C1 segment of cervical spinal cord (tissue), 14 donors: ENCODE measurements around the gene GDPD3.
"Not testable (repeated sequence)": the region's sequence is repeated elsewhere in the genome, so short reads cannot be mapped to it uniquely, and the experiment has no call there.

ENCODE experiments used
- DNase-seq, 14 donors: peaks; one replicate each; lab custom pipeline; 2025; lab: John Stamatoyannopoulos, UW

Gene GDPD3, protein sequence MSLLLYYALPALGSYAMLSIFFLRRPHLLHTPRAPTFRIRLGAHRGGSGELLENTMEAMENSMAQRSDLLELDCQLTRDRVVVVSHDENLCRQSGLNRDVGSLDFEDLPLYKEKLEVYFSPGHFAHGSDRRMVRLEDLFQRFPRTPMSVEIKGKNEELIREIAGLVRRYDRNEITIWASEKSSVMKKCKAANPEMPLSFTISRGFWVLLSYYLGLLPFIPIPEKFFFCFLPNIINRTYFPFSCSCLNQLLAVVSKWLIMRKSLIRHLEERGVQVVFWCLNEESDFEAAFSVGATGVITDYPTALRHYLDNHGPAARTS

DNA sequence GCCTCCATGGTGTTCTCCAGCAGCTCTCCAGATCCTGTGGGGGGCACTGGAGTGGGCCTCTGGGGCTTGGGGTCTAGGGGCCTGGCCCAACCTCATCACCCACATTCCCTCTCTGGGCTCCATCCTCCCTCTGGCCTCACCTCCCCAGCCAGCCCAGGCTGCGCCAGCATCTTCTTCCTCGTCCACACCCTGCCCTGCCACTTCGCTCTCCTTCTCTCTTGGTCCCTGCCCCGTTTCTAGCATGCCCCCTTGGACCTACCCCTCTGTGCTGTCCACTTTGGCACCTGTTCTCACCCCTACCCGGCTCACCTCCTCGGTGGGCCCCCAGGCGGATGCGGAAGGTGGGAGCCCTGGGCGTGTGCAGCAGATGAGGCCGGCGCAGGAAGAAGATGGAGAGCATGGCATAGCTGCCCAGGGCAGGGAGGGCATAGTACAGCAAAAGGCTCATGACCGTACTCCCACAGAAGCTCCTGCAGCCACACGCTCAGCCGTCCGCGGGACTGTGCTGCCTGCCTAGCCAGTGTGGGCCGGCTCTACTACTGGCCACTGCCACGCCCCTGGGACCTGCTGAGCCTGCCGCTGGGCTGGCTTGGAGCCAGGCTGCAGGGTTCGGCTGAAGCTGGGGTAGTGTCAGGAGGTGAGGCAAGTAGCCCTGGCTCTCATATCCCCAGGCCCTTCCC lies at the start of gene GDPD3:
Gene GDPD3 (minus strand): TSS at position 507 of the 680 bp plus-strand sequence. CDS start 59 bp downstream, at position 448.
- DNase-seq: no peak

DNA sequence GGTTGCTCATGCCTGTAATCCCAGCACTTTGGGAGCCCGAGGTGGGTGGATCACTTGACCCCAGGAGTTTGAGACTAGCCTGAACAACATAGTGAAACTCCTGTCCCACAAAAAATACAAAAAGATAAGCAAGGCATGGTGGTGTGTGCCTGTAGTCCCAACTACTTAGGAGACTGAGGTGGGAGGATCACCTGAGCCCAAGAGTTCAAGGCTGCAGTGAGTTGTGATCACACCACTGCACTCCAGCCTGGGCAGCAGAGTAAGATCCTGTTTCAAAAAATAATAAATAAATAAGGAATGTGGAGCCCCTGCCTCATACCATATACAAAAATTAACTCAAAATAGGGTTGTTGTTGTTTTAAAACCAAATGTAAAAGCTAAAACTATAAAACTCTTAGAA lies 43.9 kb upstream of the GDPD3 start:
- DNase-seq: no peak

DNA sequence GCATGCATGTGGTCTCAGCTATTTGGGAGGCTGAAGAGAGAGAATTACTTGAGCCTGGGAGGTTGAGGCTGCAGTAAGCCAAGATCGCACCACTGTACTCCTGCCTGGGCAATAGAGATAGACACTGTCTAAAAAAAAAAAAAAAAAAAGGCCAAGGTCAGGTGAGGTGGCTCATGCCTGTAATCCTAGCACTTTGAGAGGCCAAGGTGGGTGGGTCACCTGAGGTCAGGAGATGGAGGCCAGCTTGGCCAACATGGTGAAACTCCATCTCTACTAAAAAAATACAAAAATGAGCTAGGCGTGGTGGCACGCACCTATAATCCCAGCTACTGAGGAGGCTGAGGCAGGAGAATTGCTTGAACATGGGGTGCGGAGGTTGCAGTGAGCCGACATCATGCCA lies 41.9 kb upstream of the GDPD3 start:
- no peak for DNase-seq

DNA sequence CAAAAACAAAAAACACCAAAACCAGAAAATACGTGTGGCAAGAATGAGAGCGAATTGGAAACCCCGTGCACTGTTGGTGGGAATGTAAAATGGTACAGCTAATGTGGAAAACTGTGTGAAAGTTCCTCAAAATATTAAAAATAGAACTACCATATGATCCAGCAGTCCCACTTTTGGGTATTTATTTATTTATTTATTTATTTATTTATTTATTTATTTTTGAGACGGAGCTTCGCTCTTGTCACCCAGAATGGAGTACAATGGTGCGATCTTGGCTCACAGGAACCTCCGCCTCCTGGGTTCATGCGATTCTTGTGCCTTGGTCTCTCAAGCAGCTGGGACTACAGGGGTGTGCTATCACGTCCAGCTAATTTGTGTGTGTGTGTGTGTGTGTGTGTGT lies 39.2 kb upstream of the GDPD3 start:
- DNase-seq: no peak

DNA sequence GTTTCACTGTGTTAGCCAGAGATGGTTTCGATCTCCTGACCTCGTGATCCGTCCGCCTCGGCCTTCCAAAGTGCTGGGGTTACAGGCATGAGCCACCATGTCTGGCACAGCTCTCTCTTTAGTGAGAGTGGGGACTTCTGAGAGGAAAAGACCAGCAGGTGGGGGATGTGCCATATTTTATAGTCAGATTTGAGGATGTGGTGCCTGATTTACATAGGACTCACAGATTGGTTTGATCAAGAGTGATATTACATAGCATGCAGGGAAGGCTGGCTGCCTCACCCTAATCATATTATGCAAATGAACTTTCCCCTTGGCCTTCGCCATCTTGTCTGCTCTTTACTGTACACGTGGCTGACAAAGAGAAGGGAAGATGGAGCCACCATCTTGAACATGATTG lies 37.8 kb upstream of the GDPD3 start:
- no peak for DNase-seq

DNA sequence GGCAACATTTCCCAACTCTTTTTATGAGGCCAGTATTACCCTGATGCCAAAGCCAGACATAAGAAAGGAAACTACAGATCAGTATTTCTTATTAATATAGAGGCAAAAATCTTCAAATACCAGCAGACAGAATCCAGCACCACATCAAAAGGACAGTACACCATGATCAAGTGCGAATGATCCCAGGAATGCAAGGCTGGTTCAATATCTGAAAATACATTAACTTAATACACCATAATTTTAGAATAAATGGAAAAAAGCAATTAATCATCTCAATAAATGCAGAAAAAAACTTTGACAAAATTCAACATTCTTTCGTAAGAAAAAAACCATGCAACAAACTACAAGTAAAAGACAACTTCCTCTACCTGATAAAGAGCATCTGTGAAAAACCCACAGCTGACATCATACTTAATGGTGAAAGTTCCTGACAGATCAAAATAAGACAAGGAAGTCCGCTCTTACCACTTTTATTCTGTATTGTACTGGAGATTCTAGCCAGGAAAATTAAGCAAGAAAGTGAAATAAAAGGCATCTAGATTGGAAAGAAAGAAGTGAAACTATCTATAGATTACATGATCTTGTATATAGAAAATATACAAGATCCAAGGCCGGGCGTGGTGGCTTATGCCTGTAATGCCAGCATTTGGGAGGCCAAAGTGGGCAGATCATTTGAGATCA lies 36.1 kb upstream of the GDPD3 start:
- no peak for DNase-seq

DNA sequence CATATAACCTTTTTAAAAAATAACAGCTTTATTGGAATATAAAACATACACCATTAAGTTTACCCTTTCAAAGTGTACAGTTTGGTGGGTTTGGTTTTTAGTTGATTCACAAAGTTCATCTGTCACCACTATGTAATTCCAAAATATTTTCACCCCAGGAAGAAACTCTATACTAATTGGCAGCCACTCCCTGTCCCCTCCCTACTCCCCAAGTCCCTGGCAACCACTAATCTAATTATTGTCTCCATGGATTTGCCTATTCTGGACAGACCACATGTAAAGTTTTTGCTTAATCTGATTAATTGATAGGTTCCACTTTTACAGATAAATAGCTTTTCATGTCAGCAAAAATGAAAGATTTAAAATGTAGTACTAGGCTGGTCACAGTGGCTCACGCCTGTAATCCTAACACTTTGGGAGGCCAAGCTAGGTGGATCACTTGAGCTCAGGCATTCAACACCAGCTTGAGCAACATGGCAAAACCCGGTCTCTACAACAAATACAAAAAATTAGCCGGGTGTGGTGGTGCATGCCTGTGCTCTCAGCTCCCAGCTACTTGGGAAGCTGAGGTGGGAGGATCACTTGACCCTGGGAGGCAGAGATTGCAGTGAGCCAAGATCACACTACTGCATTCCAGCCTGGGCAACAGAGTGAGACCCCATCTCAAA lies 34.6 kb upstream of the GDPD3 start:
- no peak for DNase-seq

DNA sequence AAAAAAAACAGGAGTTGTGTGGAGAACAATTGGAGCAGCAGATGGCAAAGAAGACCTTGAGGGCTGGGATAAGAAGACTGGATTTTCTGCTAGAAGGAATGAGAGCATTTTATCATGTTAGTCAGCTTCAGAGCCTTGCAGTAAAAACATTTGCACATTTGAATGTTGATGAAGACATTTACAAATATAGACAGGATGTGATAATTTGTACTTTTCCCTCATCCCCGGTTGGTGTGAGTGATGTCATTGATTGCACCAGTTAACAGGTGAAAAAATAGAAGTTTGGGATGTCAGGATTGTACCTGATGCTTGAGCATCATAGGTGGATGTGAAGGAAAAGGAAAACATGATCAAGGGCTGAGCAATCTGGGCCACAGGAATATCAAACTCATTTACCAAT lies 32.3 kb upstream of the GDPD3 start:
- no peak for DNase-seq

DNA sequence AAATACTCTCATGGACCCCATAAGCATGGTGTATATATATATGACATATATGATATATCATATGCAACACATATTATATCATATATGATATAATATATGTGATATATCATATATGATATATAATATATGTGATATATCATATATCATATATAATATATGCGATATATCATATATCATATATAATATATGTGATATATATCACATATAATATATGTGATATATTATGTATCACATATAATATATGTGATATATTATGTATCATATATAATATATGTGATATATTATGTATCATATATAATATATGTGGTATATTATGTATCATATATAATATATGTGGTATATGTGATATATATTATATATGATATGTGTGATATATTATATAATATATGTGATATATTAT lies 31.6 kb upstream of the GDPD3 start:
- no peak for DNase-seq

DNA sequence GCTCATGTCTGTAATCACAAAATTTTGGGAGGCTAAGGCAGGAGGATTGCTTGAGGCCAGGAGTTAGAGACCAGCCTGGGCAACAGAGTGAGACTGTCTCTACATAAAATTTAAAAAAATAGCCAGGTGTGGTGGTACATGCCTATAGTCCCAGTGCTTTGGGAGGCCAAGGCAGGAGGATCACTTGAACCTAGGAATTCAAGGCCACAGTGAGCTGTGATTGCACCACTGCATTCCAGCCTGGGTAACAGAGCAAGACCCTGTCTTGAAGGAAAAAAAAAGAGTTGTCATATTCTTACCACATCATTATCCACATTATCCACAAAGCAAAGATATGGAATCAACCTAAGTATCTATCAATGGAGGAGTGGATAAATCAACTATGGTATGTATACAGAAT lies 30.7 kb upstream of the GDPD3 start:
- DNase-seq: no peak

DNA sequence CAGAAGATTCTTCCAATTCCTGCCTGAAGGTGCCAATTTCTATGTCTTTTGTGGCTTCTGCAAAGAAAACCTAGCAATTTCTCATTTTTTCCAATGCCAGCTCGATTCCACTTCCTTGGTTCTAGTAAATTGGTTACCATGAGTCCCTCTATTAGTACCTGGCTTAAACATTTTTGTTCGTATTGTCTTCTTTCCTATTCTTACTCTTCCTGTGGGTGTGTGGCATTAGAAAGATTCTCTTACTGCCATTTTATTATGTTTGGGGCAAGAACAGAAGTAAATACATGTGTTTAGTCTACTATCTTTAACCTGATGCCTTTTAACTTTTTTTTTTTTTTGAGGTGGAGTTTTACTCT lies 30.0 kb upstream of the GDPD3 start:
- no peak for DNase-seq

DNA sequence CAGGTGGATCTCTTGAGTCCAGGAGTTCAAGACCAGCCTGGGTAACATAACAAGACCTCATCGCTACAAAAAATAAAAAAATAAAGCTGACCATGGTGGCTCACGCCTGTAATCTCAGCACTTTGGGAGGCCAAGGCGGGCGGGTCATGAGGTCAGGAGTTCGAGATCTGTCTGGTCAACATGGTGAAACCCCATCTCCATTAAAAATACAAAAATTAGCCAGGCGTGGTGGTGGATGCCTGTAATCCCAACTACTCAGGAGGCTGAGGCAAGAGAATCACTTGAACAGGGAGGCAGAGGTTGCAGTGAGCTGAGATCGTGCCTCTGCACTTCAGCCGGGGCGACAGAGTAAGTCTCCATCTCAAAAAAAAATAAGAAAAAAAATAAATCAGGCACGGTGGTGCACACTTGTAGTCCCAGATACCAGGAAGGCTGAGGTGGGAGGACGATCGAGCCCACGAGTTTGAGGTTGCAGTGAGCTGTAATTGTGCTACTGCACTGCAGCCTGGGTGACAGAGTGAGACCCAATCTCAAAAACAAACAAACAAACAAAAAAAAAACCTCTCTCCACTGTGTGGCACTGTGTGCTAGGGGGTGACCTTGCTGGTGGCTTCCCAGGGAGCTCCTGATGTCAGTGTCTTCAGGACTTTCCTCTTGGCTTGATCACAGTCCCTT lies 29.5 kb upstream of the GDPD3 start:
- no peak for DNase-seq

DNA sequence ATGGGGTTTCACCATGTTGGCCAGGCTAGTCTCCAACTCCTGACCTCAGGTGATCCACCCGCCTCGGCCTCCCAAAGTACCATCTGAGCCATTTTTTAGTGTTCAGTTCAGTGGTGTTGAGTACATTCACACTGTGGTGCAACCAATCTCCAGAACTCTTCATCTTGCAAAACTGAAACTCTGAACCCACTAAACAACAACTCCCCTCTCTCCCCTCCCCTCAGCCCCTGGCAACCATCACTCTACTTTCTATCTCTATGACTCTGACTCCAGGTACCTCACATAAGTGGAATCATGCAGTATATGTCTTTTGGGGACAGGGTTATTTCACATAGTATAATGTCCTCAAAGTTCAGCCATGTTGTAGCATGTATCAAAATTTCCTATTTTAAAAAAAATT lies 28.4 kb upstream of the GDPD3 start:
- DNase-seq: no peak

DNA sequence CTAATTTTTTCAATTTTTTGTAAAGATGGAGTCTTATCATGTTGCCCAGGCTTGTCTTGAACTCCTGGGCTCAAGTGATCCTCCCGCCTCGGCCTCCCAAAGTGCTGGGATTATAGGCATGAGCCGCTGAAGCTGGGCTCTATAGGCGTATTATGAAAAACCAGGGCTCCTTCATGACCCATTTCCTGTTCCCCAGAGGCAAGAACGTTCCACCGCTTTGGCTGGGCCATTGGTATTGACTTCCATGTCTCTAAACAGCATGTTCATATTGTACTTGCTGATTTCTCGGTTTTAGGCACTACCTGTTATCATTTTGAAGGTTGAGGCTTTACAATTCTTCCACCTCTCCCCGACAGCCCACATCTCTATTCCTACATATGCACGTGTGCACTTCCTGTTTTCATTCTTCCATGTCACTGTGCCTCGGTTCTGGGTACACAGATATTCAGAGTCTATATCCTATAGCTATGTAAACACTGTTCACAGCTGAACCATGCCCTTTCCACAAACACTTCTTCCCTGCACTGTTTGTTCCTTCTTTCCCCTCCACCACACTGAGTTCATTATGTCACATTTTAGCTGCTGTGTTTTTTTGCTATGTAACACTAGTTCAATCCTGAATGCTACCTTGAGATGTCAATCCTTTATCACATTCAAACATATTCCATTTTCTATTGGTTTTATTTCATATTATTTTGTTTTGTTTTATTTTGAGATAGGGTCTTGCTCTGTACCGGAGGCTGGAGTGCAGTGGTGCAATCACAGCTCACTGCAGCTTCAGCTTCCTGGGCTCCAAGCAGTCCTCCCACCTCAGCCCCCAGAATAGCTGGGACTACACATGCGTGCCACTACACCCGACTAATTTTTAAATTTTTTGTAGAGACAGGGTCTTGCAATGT lies 26.5 kb upstream of the GDPD3 start:
- DNase-seq: no peak

DNA sequence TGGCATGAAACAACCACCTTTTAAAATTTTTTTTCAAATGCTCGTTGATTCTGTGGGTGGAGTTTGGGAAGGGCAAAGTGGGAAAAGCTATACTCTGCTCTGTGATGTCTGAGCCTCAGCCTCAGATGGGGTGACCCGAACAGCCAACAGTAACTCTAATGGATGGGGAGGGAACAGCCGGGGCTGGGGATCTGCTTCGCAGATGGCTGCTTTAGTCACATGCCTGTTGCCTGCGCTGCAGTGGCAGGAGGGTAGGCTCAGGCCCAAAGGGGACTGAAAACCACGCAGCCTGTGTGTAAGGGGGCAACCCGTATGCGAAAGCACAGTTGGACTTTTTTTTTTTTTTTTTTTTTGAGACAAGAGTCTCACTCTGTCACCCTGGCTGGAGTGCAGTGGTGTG lies 24.6 kb upstream of the GDPD3 start:
- DNase-seq: peak in 2 of 14 donors; percentile 1 to 29

DNA sequence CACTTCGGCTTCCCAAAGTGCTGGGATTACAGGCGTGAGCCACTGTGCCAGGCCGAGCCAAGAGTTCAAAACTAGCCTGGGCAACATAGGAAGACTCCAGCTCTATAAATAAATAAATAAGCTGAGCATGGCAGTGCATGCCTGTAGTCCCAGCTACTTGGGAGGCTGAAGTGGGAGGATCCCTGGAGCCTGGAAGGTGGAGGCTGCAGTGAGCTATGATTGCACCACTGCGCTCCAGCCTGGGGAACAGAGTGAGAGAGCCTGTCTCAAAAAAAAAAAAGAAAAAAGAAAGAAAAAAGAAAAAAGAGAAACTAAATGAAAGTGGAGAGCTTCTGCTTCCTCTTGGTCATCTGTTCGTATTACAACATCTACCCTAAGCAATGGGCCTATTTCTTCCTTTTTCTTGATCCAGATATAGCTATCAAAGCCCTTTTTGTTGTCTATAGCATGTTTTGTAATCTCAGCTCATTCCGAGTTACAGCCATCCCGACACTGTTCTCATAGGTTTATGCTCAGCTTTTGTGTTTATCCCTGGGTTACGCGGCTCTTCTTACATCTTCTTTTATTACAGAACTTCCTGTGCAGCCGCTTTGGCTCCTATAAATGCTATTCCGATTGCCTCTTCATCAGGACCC lies 23.8 kb upstream of the GDPD3 start:
- no peak for DNase-seq

DNA sequence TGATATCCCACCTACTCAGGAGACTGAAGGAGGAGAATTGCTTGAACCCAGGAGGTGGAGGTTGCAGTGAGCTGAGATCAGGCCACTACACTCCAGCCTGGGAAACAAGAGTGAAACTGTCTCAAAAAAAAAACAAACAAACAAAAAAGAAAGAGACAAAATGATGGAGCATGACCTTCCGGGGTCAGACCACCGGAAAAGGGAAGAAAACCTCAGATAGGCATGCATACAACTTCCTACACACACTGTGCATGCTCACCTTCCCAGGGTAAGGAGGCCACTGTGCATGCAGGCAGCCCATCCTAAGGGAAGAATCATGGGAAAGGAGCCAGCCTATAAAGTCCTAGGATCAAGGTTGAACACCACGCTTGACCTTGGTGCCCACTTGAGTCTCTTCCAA lies 19.3 kb upstream of the GDPD3 start:
- DNase-seq: no peak

DNA sequence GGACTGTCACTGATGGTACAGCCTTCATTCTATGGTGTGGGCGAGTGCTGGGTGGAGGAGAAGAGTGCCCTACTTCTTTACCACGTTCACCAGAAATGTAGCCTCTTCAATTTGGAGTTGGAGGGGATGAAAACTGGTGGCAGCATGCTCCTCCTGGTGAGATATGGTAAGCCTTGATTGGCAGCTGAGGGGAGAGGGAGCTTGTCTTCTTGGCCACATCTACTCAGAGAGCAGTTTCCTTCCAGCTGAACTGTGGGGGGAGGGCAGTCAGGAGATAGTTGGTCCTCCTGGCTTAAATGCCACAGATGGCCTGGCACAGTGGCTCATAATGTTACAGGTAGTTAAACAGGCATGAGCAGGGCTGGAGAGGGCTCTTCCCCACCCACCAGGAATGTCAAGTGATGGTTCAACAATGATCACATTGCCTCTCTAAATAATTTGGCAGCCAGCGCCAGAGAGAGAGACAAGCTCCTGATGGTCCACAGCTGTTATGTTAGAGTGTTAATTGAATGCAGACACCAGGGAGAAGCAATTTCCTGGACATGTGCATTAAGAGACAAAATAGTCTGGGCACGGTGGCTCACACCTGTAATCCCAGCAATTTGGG lies 18.6 kb upstream of the GDPD3 start:
- DNase-seq: no peak

DNA sequence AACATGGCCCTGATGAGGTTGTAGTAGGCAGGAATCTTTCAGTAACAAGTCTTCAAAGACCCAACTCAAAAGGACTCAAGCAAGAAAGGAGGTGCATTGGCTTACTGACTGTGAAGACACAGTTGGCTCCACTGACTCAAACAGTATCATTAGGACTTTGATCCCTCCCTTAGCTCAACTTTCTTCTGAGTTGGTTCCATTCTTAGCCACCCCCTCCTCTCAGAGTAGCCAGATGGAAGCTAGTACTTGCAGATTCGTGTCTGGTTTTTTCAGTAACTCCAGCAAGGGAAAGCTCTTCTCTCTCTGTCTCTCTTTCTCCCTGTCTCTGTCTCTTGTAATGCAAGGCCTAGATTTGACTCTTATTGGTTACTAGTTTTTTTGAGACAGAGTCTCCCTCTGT lies 14.7 kb upstream of the GDPD3 start:
- no peak for DNase-seq

DNA sequence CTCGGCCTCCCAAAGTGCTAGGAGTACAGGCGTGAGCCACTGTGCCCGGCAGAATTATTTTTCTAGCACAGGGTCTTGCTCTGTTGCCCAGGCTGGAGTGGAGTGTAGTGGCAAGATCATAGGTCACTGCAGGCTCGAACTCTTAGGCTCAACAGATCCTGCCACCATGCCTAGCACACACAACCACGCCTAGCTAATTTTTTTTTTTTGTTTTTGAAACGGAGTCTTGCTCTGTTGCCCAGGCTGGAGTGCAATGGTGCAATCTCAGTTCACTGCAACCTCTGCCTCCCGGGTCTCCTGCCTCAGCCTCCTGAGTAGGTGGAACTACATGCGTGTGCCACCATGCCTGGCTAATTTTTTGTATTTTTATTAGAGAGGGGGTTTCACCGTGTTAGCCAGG lies 12.4 kb upstream of the GDPD3 start:
- not testable (repeated sequence) for DNase-seq
